Measurements from ENCODE around the gene NSFL1C. TPM values are rescaled to one million over a fixed set of nuclear protein-coding genes. Genes with fewer than 3 reads are reported as not detected.

Gene NSFL1C
- total RNA-seq, 2 donors from 2014 or later = 57.9 to 75.4 TPM

DNA sequence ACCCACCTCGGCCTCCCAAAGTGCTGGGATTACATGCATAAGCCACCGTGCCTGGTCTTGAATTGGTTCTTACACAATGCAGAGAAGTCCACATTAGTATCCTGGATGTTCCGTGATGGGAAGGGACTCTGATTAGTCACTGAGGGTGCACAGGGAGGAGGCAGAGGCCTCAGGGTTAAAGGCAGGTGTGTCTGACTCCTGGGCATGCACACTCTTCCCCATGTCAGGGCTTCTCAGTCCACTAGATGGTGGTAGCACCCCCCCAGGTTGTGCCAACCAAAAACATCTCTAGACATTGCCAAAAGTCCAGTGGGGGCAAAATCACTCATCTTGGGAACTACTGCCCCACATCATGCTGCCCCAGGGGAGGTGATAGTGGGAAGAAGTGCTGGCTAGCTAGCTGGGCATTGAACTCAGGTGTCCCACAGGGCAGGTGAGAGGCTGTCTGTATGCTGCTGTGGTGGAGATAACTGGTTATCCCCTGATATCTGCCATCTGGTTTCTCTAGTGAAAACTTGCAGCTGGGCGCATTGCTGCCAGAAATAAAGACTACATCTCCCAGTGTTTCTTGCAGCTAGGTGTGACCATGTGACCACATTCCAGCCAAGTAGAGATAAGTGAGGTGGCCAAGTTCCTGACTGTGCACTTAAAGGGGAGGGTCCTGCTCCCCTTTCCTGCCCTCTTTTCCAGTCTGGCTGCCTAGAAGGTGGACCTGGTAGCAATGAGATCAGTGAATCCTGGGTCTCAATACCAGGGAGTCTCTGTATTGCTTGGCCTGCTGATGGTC is 8.4 kb upstream of the NSFL1C start:
- no peaks in the 10 kb centered on the region for H3K4me1 Mint-ChIP-seq (ENCODE audit: low read depth)
- H3K9me3 Mint-ChIP-seq = no peaks in the 10 kb centered on the region
- H3K4me3 Mint-ChIP-seq = no peak overlapping the region
- H3K27ac Mint-ChIP-seq = no peak overlapping the region
- H3K27me3 Mint-ChIP-seq (ENCODE audit: low read depth) = peaks cover 5% of the 10 kb centered on the region
- ATAC-seq (replicated peaks in 1 of 2) = no peak
- no peak for DNase-seq
- H3K36me3 Mint-ChIP-seq (ENCODE audit: insufficient read depth in 2 of 2) = no peaks in the 10 kb centered on the region

DNA sequence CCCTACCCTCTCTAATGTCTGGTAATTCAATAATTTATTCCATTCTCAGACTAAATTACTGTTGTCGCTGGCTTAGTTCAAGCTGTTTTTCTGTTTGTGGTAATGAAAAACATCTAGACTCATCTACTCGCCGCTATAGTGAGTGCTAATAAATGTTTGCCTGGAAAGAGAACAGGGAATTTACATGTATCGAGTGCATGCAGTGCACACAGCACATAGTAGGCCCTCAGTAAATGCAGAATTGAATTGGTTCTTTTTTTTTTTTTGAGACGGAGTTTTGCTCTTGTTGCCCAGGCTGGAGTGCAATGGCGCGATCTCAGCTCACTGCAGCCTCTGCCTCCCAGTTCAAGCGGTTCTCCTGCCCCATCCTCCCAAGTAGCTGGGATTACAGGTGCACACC is 7.7 kb upstream of the NSFL1C start:
- Mint-ChIP-seq H3K36me3 (ENCODE audit: insufficient read depth in 2 of 2) (no peaks in the 10 kb centered on the region), H3K27me3 (ENCODE audit: low read depth) (peaks cover 5% of the 10 kb centered on the region), H3K27ac (no peak overlapping the region), H3K4me1 (ENCODE audit: low read depth) (no peaks in the 10 kb centered on the region), H3K4me3 (no peak overlapping the region), H3K9me3 (no peaks in the 10 kb centered on the region)
- ATAC-seq (replicated peaks in 1 of 2) (no peak), DNase-seq (no peak)

- H3K4me3 Mint-ChIP-seq = no peak overlapping the region
Measured at GRCh38 chr20:1473246-1474220, 6.9 kb upstream of the NSFL1C start.

GRCh38 chr20:1472556-1473245 is 6.1 kb upstream of the NSFL1C start:
- peaks cover 18% of the 10 kb centered on the region for H3K27me3 Mint-ChIP-seq (ENCODE audit: low read depth)
- peaks cover 6% of the 10 kb centered on the region for H3K4me1 Mint-ChIP-seq (ENCODE audit: low read depth)
- H3K9me3 Mint-ChIP-seq = no peaks in the 10 kb centered on the region
- ATAC-seq (replicated peaks in 1 of 2) = no peak
- H3K4me3 Mint-ChIP-seq = no peak overlapping the region
- peaks cover 0 to 2% of the 10 kb centered on the region in 2 donors for H3K36me3 Mint-ChIP-seq (ENCODE audit: insufficient read depth in 2 of 2)
- no peak for DNase-seq
- H3K27ac Mint-ChIP-seq = no peak overlapping the region

More at GRCh38 chr20:1473246-1474220, 6.9 kb upstream of the NSFL1C start:
- no peaks in the 10 kb centered on the region for H3K9me3 Mint-ChIP-seq
- DNase-seq = no peak
- no peaks in the 10 kb centered on the region for H3K4me1 Mint-ChIP-seq (ENCODE audit: low read depth)
- ATAC-seq (replicated peaks in 1 of 2) = no peak
- no peak overlapping the region for H3K27ac Mint-ChIP-seq
- H3K27me3 Mint-ChIP-seq (ENCODE audit: low read depth) = peaks cover 11% of the 10 kb centered on the region
- H3K36me3 Mint-ChIP-seq (ENCODE audit: insufficient read depth in 2 of 2) = no peaks in the 10 kb centered on the region

GRCh38 chr20:1471242-1471641 is 4.6 kb upstream of the NSFL1C start:
- ATAC-seq (replicated peaks in 1 of 2) (no peak), DNase-seq (no peak)
- no peak overlapping the region for H3K4me3 Mint-ChIP-seq
- no peak overlapping the region for H3K27ac Mint-ChIP-seq
- peaks cover 0 to 2% of the 10 kb centered on the region in 2 donors for H3K36me3 Mint-ChIP-seq (ENCODE audit: insufficient read depth in 2 of 2)
- H3K27me3 Mint-ChIP-seq (ENCODE audit: low read depth) = peaks cover 24% of the 10 kb centered on the region
- H3K9me3 Mint-ChIP-seq = no peaks in the 10 kb centered on the region
- H3K4me1 Mint-ChIP-seq (ENCODE audit: low read depth) = peaks cover 14% of the 10 kb centered on the region

- H3K4me1 Mint-ChIP-seq (ENCODE audit: low read depth) = peaks cover 25% of the 10 kb centered on the region
- peaks cover 0 to 2% of the 10 kb centered on the region in 2 donors for H3K36me3 Mint-ChIP-seq (ENCODE audit: insufficient read depth in 2 of 2)
- DNase-seq = peak; percentile 31 to 32
- no peaks in the 10 kb centered on the region for H3K9me3 Mint-ChIP-seq
- H3K27ac Mint-ChIP-seq = no peak overlapping the region
- peaks cover 19% of the 10 kb centered on the region for H3K27me3 Mint-ChIP-seq (ENCODE audit: low read depth)
- no peak overlapping the region for H3K4me3 Mint-ChIP-seq
- no peak for ATAC-seq (replicated peaks in 1 of 2)
Measured at GRCh38 chr20:1469925-1470571, 3.4 kb upstream of the NSFL1C start.

- ATAC-seq (replicated peaks in 1 of 2) (no peak), DNase-seq (no peak)
- peaks cover 32% of the 10 kb centered on the region for H3K4me1 Mint-ChIP-seq (ENCODE audit: low read depth)
- no peaks in the 10 kb centered on the region for H3K9me3 Mint-ChIP-seq
- H3K27me3 Mint-ChIP-seq (ENCODE audit: low read depth) = peaks cover 19% of the 10 kb centered on the region
- no peak overlapping the region for H3K27ac Mint-ChIP-seq
- H3K36me3 Mint-ChIP-seq (ENCODE audit: insufficient read depth in 2 of 2) = peaks cover 0 to 2% of the 10 kb centered on the region in 2 donors
- H3K4me3 Mint-ChIP-seq = no peak overlapping the region
Measured at GRCh38 chr20:1469306-1469905, 2.8 kb upstream of the NSFL1C start.

DNA sequence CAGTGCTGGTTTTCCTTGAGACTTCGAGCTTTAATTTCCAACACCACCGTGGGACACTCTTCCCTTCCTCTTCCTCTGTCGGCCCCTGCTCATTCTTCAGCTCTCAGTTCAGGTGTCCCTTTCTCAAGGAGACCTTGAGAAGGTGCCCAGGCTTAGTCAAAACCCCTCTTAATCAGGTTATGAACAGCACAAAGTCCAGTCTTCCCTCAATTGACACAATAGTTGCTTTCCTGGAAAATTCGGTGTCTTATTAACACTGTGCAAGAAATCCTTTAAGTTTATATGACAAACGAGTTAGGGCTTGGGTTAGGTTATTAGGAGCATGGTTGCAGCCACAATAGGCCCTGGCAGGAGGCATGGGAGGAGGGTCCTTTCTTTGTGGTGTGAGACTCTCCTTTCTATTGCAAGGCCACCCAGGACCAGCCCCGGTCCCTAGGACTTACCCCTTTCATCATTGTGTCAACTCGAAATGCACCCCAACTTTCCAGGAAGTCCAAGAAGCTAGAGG is 1.5 kb upstream of the NSFL1C start:
- Mint-ChIP-seq H3K9me3 (no peaks in the 10 kb centered on the region), H3K27me3 (ENCODE audit: low read depth) (peaks cover 19% of the 10 kb centered on the region), H3K27ac (peak overlapping the region; percentile 79), H3K4me1 (ENCODE audit: low read depth) (peaks cover 44% of the 10 kb centered on the region), H3K36me3 (ENCODE audit: insufficient read depth in 2 of 2) (peaks cover 0 to 2% of the 10 kb centered on the region in 2 donors), H3K4me3 (peak overlapping the region; percentile 88 to 90)
- DNase-seq (no peak), ATAC-seq (replicated peaks in 1 of 2) (no peak)

DNA sequence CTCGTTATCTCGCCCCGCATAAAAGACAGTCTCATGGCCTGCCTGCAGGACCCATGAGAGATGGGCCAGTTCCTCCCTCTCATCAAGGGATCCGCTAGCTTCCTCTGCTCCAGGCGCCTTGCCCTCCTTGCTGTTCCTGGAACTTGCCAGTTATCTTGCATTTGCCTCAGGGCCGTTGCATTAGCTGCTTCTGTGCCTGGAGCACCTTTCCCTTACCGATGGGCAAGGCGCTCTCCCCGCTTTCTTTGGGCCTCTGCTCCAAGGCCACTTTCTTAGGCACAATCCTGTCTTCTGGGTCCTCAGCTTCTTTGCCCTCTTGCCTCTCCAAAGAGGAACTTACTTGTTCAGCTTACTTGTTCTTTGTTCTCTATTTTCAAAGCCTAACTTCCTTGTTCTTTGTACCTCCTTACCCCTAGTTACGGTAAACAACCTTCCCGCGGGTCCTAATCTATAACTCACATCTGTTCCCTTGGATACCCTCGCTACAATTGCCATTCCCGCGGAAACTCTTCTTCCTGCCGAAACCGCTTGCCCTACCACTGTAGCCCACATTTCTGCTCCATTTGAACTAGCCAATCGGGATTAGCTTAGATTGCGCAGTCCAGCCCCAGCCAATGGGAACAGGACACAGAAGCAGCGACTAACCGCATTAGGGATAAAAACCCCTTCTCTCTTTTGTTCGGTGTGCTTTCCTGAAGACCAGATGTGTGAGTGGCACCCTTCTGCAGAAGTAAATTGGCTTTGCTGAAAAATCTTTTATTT is 887 bp upstream of the NSFL1C start:
- no peaks in the 10 kb centered on the region for H3K9me3 Mint-ChIP-seq
- H3K36me3 Mint-ChIP-seq (ENCODE audit: insufficient read depth in 2 of 2) = peaks cover 0 to 4% of the 10 kb centered on the region in 2 donors
- ATAC-seq (replicated peaks in 1 of 2) (no peak), DNase-seq (no peak)
- H3K27me3 Mint-ChIP-seq (ENCODE audit: low read depth) = peaks cover 19% of the 10 kb centered on the region
- peak overlapping the region; percentile 88 to 90 for H3K4me3 Mint-ChIP-seq
- peaks cover 50% of the 10 kb centered on the region for H3K4me1 Mint-ChIP-seq (ENCODE audit: low read depth)
- H3K27ac Mint-ChIP-seq = peak overlapping the region; percentile 43

GRCh38 chr20:1467082-1467354 is 369 bp upstream of the NSFL1C start:
- peak overlapping the region; percentile 88 to 90 for H3K4me3 Mint-ChIP-seq
- ATAC-seq (replicated peaks in 1 of 2) = no peak
- H3K9me3 Mint-ChIP-seq = no peaks in the 10 kb centered on the region
- H3K36me3 Mint-ChIP-seq (ENCODE audit: insufficient read depth in 2 of 2) = peaks cover 0 to 4% of the 10 kb centered on the region in 2 donors
- H3K27me3 Mint-ChIP-seq (ENCODE audit: low read depth) = peaks cover 19% of the 10 kb centered on the region
- no peak overlapping the region for H3K27ac Mint-ChIP-seq
- H3K4me1 Mint-ChIP-seq (ENCODE audit: low read depth) = peaks cover 54% of the 10 kb centered on the region
- no peak for DNase-seq

DNA sequence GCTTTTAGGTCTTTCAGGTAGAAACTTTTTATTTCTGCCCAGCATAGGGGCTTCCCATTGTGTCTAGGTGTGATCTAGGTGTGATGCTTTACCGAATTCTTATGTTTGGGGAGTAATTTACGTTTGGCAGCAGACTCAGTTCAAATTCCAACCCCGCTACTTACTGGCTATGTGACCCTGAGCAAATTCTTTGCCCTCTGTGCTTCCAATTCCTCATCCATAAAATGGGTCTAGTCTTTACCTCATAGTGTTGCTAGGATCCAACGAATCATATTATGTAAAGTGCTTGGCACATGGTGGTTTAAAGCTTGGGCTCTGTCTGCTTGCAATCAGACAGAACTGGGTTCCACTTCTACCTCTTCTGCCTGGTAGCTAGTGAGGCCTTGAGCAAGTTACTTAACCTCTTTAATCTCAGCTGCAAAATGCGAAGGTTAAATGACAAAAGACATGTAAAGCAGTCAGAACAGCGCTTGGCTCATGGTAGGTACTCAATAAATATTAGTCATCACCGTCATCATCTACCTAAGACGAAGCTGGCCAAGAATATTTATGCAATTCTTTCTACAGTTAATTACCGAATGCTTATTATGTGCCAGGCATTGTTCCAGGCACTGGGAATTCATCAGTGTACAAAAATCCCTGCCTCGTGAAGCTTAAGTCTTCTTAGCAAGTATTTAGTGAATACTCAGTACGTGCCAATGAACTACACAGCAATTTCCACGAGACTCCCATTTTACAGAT is 1.0 kb downstream of the NSFL1C start:
- ATAC-seq (replicated peaks in 1 of 2) = no peak
- H3K36me3 Mint-ChIP-seq (ENCODE audit: insufficient read depth in 2 of 2) = peaks cover 0 to 6% of the 10 kb centered on the region in 2 donors
- peak overlapping the region; percentile 44 for H3K27ac Mint-ChIP-seq
- peaks cover 19% of the 10 kb centered on the region for H3K27me3 Mint-ChIP-seq (ENCODE audit: low read depth)
- no peaks in the 10 kb centered on the region for H3K9me3 Mint-ChIP-seq
- H3K4me3 Mint-ChIP-seq = peak overlapping the region; percentile 88 to 90
- DNase-seq = no peak
- peaks cover 54% of the 10 kb centered on the region for H3K4me1 Mint-ChIP-seq (ENCODE audit: low read depth)
